ENCODE data around the gene FAM200C. TPM values are rescaled to one million over a fixed set of nuclear protein-coding genes. Genes with fewer than 3 reads are reported as not detected.

The FAM200C gene
- total RNA-seq, 4 donors from 2014 or later: 0.51 to 1.1 (median 0.86) TPM

DNA sequence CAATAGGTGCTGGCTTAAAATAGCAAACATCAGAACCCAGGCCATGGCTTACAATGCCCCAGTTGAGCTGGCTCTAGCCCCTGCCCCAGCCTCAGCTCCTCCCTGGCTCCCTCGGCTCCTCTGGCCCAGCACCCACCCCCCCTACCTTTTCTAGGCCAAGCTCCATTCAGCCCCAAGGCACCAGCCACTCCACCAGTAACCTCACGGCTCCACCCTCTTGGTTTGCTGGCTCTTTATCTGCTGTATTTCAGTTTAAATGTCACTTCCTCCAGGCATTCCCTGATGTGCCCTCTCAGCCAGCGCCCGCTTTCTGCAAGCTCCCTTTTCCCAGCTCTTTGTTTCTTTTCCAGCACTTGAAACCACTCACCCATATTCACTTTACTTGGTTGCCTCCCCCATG, 40.0 kb downstream of the FAM200C start:
- no peak overlapping the region for H3K27ac ChIP-seq
- no peak overlapping the region for H3K4me3 ChIP-seq
- H3K4me1 ChIP-seq: peaks cover 30 to 33% of the 10 kb centered on the region in 2 donors
- no peaks in the 10 kb centered on the region for H3K27me3 ChIP-seq
- intact Hi-C loops (cut with DNase I; ENCODE audit: low total_unique reads): no loop called here
- in situ Hi-C loops (cut with MboI; ENCODE audit: low sequenced_read_pairs in 4 of 4): no loop called here
- TF ChIP-seq, protein P1, sequence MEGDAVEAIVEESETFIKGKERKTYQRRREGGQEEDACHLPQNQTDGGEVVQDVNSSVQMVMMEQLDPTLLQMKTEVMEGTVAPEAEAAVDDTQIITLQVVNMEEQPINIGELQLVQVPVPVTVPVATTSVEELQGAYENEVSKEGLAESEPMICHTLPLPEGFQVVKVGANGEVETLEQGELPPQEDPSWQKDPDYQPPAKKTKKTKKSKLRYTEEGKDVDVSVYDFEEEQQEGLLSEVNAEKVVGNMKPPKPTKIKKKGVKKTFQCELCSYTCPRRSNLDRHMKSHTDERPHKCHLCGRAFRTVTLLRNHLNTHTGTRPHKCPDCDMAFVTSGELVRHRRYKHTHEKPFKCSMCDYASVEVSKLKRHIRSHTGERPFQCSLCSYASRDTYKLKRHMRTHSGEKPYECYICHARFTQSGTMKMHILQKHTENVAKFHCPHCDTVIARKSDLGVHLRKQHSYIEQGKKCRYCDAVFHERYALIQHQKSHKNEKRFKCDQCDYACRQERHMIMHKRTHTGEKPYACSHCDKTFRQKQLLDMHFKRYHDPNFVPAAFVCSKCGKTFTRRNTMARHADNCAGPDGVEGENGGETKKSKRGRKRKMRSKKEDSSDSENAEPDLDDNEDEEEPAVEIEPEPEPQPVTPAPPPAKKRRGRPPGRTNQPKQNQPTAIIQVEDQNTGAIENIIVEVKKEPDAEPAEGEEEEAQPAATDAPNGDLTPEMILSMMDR (IDR thresholded peaks at IDR 0.05 in 4 of 5, conservative IDR thresholded peaks at IDR 0.05 in 1 of 5): no peak
- no peak for TF ChIP-seq POLR2A (IDR thresholded peaks at IDR 0.05)
- H3K36me3 ChIP-seq: no peaks in the 10 kb centered on the region
- no peak for ATAC-seq
- DNase-seq: no peak
- no peaks in the 10 kb centered on the region for H3K9me3 ChIP-seq

DNA sequence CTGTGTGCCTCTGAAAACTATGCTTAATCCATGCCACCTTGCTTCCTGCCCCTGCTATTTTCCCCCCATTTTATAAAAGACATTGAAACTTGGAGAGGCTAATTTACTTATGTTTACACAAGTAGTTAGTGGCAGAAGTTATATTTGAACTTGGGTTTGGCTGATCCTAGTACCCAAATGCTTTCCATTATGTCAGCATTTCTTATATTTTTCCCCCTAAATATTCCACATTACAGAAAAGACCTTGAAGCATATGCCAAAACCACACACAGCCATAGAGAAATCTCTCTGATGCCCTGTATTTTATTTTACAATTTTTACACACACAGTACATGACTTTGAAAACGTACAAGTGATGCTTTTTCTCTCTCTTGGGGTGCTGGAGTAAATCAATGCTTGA, 40.6 kb downstream of the FAM200C start:
- in situ Hi-C loops (cut with MboI; ENCODE audit: low sequenced_read_pairs in 4 of 4): no loop called here
- ATAC-seq (no peak), DNase-seq (no peak)
- Histone ChIP-seq H3K36me3 (no peaks in the 10 kb centered on the region), H3K27ac (no peak overlapping the region), H3K4me1 (peaks cover 30 to 33% of the 10 kb centered on the region in 2 donors), H3K4me3 (no peak overlapping the region), H3K27me3 (no peaks in the 10 kb centered on the region), H3K9me3 (no peaks in the 10 kb centered on the region)
- intact Hi-C loops (cut with DNase I; ENCODE audit: low total_unique reads): no loop called here
- no peak for TF ChIP-seq POLR2A (IDR thresholded peaks at IDR 0.05)
- TF ChIP-seq, protein P1 (IDR thresholded peaks at IDR 0.05 in 4 of 5, conservative IDR thresholded peaks at IDR 0.05 in 1 of 5): no peak

DNA sequence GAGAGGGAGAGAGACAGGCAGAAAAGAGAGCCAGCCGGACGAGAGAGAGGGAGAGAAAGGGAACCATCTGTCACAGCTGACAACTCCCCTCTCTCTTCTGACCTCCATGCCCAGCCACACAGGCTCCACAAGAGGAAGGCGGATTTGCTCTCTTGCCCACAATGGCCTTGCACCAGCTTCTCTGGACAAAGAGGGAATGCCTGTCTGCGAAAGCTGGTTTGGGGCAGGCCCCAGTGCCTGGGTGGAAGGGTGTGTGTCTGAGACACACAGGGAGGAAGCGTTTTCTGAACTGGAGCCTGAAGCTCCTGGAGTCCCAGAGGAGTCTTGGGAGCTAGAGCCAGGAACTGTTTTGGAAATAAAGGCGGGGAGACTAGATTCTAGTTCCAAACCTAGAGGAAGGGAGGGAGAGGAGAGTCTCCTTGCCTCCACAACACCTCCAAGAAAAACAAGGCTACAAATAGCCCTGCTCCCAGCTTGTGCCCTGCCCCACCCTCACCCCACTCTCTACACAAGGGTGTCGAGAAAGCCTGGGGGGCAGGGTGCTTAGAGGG, 41.9 kb downstream of the FAM200C start:
- Histone ChIP-seq H3K4me1 (peaks cover 33 to 38% of the 10 kb centered on the region in 2 donors), H3K4me3 (peak overlapping the region in 2 of 4 donors; percentile 7 to 45)
- in situ Hi-C loops (cut with MboI; ENCODE audit: low sequenced_read_pairs in 4 of 4): no loop called here

DNA sequence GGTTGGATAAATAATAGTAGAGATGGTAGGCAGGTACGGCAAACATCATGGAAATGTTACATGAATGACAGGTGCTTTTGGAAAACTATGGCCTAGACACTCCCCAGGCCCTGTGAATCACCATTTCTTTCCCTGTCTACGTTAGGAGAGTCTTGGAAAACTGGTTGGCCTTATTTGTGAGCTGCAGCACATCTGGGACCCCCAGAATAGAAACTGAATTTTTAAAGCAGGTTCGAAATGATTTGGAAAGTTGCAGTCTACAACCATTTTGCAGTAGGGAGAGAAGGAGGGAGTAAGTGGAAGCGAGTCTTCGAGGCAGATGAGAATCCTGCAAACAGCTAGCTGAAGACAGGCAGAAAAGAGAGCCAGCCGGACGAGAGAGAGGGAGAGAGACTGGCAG, 42.5 kb downstream of the FAM200C start:
- no peaks in the 10 kb centered on the region for H3K36me3 ChIP-seq
- H3K4me1 ChIP-seq: peaks cover 28 to 33% of the 10 kb centered on the region in 2 donors
- intact Hi-C loops (cut with DNase I; ENCODE audit: low total_unique reads) (no loop called here), in situ Hi-C loops (cut with MboI; ENCODE audit: low sequenced_read_pairs in 4 of 4) (no loop called here)
- no peak for DNase-seq
- TF ChIP-seq, protein P1 (IDR thresholded peaks at IDR 0.05 in 4 of 5, conservative IDR thresholded peaks at IDR 0.05 in 1 of 5): no peak
- H3K4me3 ChIP-seq: peak overlapping the region in 2 of 4 donors; percentile 7 to 45
- no peak for ATAC-seq
- H3K9me3 ChIP-seq: no peaks in the 10 kb centered on the region
- H3K27me3 ChIP-seq: no peaks in the 10 kb centered on the region
- peak overlapping the region; percentile 37 to 76 (median 59) for H3K27ac ChIP-seq

More for the DNA sequence above, 41.9 kb downstream of the FAM200C start:
- Histone ChIP-seq H3K27ac (peak overlapping the region; percentile 37 to 76 (median 59)), H3K27me3 (no peaks in the 10 kb centered on the region), H3K9me3 (no peaks in the 10 kb centered on the region), H3K36me3 (no peaks in the 10 kb centered on the region)
- intact Hi-C loops (cut with DNase I; ENCODE audit: low total_unique reads): no loop called here
- TF ChIP-seq POLR2A (IDR thresholded peaks at IDR 0.05): no peak
- TF ChIP-seq, protein P1 (IDR thresholded peaks at IDR 0.05 in 4 of 5, conservative IDR thresholded peaks at IDR 0.05 in 1 of 5): no peak
- DNase-seq (peak in 1 of 2 donors; percentile 31), ATAC-seq (no peak)

Data from gastrocnemius medialis (tissue), 4 donors.